IPS DF 19.7 (cell line): ENCODE data around the gene RPAIN.

Experiments
- DNase-seq: peaks from one replicate; pipeline ENCODE4 v3.0.0-alpha.2; 2013; ENCODE audit warnings: low read depth, low spot score

The RPAIN gene

DNA sequence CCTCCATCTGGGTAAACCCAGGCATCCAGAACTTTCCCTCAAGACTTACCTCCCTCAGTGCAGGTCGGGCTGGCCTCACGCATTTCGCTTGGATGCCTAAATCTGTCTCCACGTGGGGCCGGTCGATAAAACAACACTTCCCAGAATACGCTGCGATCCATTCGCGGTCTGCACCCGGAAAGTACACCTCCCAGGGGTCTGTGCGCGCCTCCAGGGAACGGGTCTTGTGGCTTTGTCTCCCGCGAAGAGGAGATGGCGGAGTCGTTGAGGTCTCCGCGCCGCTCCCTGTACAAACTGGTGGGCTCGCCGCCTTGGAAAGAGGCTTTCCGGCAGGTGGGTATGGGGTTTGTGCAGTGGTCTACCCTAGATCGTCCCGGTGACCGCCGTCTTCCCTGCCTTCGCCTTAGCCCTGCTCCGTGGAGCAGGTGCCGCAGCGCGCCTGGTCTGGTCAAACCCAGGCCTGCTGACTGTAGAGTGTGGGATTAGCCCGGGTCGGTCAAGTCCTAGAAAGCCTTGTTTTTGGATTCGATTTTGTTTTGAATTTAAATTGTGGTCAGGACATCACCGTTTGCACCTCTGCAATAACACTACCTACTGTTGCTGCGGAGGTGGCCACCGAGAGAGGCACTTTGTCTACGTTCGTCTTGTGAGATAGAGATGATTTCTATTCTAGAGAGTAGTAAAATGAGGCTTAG, at the start of gene RPAIN:
TSS of gene RPAIN (plus strand) at position 224 of the 695 bp plus-strand sequence. CDS start at position 253, 29 bp downstream.
- peak; percentile 71 for DNase-seq

DNA sequence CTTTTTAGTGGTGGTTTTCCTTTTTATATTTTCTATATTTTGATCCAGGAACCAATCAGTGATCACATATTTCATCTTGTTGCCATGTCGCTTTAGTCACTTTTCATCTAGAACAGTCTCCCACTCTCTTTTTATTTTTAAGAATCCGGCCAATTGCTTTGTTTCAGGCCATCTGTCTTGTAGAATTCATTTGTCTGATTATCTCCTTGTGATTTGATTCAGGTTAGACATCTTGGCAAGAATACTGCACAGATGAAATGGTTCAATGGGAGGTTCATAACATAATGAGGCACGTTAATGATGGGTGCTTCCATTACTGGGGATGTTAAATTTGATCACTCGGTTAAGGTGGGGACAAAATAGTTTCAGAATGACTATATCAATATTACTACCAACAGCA, 49.6 kb upstream of the RPAIN start:
- DNase-seq = no peak

DNA sequence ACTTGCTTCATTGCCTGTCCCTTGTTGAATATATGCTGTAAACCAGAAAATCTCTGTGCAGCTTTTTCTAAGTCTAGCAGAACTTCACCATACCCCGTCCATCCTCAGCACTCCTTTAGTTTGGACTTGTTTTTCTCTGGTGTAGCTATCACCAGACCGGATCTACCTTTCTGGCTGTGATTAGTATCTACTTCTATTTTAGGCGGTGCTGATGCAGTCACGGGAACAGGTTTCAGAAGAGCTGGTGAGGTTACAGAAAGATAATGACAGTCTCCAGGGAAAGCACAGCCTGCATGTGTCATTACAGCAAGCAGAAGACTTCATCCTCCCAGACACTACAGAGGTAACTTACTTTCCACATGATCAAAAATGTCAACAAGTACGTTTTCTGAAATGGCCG, 46.9 kb upstream of the RPAIN start:
- no peak for DNase-seq

- DNase-seq = no peak
Measured at GRCh38 chr17:5378566-5379207, 41.3 kb upstream of the RPAIN start.

- no peak for DNase-seq
Measured at GRCh38 chr17:5379351-5380107, 40.5 kb upstream of the RPAIN start.

DNA sequence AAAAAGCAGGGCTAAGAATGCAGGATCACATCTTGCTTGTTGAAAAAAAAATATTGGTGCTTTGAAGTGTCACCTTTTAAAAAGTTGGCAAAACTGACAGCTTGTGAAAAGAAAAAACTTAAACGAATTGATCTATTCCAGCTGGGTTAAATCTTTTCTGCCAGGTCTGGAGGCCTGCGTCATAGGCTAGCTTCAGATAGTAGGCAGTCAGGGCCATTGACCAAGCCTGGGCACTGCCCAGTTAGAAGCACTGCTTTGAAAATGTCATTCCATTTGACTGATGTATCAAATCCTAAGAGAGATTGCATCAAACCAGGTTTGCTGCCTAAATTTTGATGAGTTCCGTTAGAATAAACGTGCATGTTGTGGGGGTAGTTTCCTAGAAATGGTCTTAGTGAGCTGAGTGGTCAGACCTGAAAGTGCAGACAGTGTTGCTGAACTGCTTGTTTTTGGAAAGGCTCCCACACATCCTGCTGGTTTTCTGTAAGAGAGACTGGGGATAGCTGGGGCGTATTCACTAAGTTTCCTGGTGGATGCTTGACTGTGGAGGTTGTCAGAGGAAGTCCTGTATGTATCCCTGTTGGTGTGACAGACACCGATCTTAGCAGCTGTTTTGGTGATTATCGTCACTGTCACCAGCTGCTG, 39.4 kb upstream of the RPAIN start:
- no peak for DNase-seq

DNA sequence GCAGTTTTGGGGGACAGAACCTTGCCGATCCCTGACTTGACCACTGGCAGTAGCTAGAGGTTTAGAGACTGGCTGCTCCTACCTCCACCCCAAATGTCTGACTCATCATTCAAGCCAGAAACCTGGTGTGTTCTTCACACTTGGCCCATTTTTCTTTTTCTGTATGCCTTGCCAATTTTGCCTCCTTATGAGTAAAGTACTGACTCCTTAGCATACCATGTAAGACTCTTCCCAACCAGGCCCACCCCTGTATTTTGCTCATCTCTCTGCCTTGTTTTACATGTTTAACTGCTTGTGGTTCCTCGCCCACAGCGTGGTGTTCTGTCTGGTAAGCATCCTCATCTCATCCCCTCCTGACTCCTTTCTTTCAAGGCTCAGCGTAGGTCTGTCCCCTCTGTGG, 38.4 kb upstream of the RPAIN start:
- DNase-seq = no peak

GRCh38 chr17:5391678-5392077, 28.3 kb upstream of the RPAIN start:
- no peak for DNase-seq

- no peak for DNase-seq
Measured at GRCh38 chr17:5396612-5397011, 23.4 kb upstream of the RPAIN start.

- no peak for DNase-seq
Measured at GRCh38 chr17:5399767-5400166, 20.2 kb upstream of the RPAIN start.

- DNase-seq = no peak
Measured at GRCh38 chr17:5405400-5405799, 14.6 kb upstream of the RPAIN start.

- DNase-seq = no peak
Measured at GRCh38 chr17:5408186-5408585, 11.8 kb upstream of the RPAIN start.

DNA sequence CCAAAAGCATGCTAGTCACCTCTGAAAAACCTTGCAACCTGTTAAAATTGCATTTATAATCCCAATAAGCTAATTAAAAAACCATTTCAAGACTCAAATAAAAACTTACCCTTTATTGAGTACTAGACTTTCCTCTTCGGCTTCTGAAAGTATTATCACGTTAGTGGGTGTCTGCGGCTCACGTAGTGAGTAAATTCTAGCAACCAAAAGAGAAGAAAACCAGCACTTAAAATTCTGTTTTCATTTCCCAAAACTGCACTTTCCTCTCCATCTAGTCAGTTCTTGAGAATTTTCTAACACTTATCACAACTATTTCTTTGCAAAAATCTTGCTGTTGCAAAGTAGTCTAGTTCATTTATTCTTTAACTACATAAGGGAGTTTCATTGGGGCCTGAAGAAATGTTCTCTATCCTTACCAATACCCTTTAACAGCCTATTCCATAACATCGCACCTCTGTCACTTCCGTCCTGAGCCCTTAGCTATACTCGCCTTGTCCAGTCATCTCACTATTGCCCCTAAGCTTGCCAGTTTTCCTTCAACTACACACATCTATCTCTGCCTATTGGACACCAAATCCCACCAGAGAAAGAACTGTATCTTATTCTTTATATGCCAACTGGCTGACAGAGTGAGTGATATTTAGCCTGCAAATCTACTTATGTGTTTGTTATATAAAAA, 9.2 kb upstream of the RPAIN start:
- no peak for DNase-seq

DNA sequence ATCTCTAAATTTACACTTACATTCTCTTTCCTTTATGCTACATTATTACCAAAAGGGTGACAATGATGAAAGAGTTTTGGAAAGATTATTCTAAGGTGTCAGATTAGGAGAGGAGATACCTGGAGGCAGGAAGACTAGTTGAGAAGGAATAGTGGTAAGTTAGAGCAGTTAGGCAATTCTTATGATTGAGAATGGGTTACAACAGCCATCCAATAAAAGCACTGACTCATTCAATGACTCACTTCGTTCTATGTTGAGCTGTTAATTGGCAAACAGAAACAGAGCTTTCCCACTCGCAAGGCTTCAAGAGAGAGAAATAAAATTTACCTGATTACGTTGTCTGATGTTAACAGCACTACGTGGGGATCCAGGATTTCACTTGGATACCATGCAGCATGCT, 6.3 kb upstream of the RPAIN start:
- no peak for DNase-seq

DNA sequence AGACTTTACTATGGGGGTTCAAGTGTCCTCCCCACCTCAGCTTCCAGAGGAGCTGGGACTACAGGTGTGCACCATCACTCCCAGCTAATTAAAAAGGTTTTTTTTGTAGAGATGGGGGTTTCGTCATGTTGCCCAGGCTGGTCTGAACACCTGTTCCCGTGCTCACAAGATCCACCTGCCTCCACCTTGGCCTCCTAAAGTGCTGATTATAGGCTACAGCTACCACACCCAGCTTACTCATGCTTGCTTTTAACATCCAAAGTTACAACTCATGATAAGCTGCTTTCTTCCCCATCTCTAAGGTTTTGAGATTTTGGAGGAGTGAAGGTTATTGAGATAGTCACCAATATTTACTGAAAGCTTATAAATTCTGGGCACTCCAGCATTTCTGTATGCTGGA, 3.1 kb upstream of the RPAIN start:
- no peak for DNase-seq

DNA sequence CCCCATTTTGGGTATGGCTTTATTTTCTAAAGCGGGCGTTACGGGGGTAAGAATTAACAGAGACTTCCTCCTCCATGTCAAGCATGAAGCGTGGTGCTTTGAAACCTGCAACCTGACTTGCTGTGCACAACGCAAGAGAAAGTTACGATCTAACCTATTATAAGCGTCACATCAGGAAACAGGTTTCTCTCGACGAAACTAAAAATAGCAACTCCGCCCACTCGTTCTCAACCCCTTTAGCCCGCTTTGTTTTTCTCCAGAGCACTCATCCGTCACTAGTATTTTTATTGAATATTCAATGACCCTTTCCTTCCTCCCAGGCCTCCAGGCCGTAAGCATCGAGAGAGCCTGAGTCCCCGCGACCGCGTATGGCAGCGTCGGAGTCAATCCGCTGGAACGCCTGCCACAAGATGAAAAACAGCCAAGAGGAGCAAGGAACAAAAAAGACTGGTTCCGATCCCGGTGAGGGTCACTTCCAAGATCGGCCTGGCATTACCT, 1.1 kb upstream of the RPAIN start:
- no peak for DNase-seq

GRCh38 chr17:5419356-5419958, 525 bp upstream of the RPAIN start, which contains the start of gene NUP88:
Gene NUP88, minus strand, starts transcription at chr17:5419662. Its CDS starts 12 bp downstream, at chr17:5419650.
- peak; percentile 90 for DNase-seq

- DNase-seq = no peak
Measured at GRCh38 chr17:5422505-5422904, 2.5 kb downstream of the RPAIN start.

DNA sequence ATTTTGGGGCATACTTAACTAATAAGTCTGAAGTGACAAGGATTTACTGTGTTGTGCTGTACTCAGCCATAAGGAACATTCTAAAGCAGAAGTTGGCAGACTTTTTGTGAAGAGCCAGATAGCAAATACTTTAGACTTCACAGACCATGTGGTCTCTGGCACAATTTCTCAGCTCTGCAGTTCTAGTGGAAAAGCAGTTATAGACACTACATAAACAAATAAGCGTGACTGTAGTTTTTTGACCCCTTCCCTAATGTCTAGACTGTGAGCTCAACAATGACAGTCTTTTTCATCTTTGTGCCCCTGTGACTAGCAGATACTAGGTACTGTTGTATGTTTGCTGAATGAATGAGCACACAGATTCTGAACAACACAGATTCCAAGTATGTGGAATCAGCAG, 4.9 kb downstream of the RPAIN start:
- DNase-seq = no peak

GRCh38 chr17:5425826-5426225, 5.8 kb downstream of the RPAIN start:
- DNase-seq = no peak
